HL-60 (cell line): ENCODE measurements around the gene RDH5.

Experiments
- DNase-seq, 2 experiments: peaks; one replicate each; pipeline ENCODE4 v3.0.0-alpha.2; 2010 to 2020; ENCODE audit warnings: low read depth in 1 of 2, low spot score in 1 of 2
- H3K27ac ChIP-seq: fragments of 250-450 bp; sonication (Bioruptor Pico); replicated peaks from 2 replicates; pipeline ENCODE4 v1.5.1; 2020; ENCODE audit warnings: mild to moderate bottlenecking, moderate library complexity
- H3K27me3 ChIP-seq: fragments of 250-450 bp; sonication (Bioruptor Pico); 2 replicates; pipeline ENCODE4 v1.5.1; 2021; ENCODE audit warnings: mild to moderate bottlenecking, moderate library complexity; ENCODE audit not compliant: insufficient read depth, poor library complexity, severe bottlenecking
- H3K4me3 ChIP-seq: replicated peaks from 2 replicates; pipeline ENCODE4 v1.5.1; 2011; ENCODE audit warnings: mild to moderate bottlenecking, control low read depth, low read length; ENCODE audit not compliant: insufficient read depth
- CTCF ChIP-seq: IDR thresholded peaks from one replicate; pipeline ENCODE4 v1.5.1; 2011; ENCODE audit warnings: low read length, control low read depth, inconsistent platforms; ENCODE audit not compliant: insufficient read depth
- GABPA ChIP-seq: IDR thresholded peaks from 2 replicates; pipeline ENCODE4 v1.6.1; 2012; ENCODE audit warnings: low read depth
- POLR2AphosphoS5 ChIP-seq: IDR thresholded peaks from 2 replicates; pipeline ENCODE4 v1.6.1; 2012; ENCODE audit warnings: low read depth
- REST ChIP-seq: IDR thresholded peaks from 2 replicates; pipeline ENCODE4 v1.6.1; 2012; ENCODE audit warnings: low read depth; ENCODE audit not compliant: insufficient replicate concordance
- SPI1 ChIP-seq: IDR thresholded peaks from 2 replicates; pipeline ENCODE4 v1.6.1; 2012; ENCODE audit warnings: low read depth, mild to moderate bottlenecking, borderline replicate concordance

Gene RDH5

GRCh38 chr12:55684761-55685370, 35.3 kb upstream of the RDH5 start:
- DNase-seq: no peak
- no peak for TF ChIP-seq REST
- TF ChIP-seq SPI1: no peak
- Histone ChIP-seq H3K27me3 (no peaks in the 10 kb centered on the region), H3K27ac (no peak overlapping the region), H3K4me3 (no peak overlapping the region)

- Histone ChIP-seq H3K4me3 (no peak overlapping the region), H3K27me3 (no peaks in the 10 kb centered on the region), H3K27ac (no peak overlapping the region)
- no peak for DNase-seq
- TF ChIP-seq REST: no peak
Observed at GRCh38 chr12:55685671-55686070, 34.5 kb upstream of the RDH5 start.

- DNase-seq: no peak
- Histone ChIP-seq H3K27me3 (no peaks in the 10 kb centered on the region), H3K4me3 (no peak overlapping the region), H3K27ac (no peak overlapping the region)
- no peak for TF ChIP-seq CTCF
- TF ChIP-seq SPI1: no peak
- no peak for TF ChIP-seq REST
- TF ChIP-seq GABPA: no peak
- TF ChIP-seq POLR2AphosphoS5: no peak
Observed at GRCh38 chr12:55686366-55687010, 33.7 kb upstream of the RDH5 start.

- Histone ChIP-seq H3K27me3 (no peaks in the 10 kb centered on the region), H3K4me3 (no peak overlapping the region), H3K27ac (no peak overlapping the region)
- DNase-seq: no peak
- no peak for TF ChIP-seq CTCF
- no peak for TF ChIP-seq GABPA
- TF ChIP-seq POLR2AphosphoS5: no peak
- no peak for TF ChIP-seq SPI1
- no peak for TF ChIP-seq REST
Observed at GRCh38 chr12:55687746-55688145, 32.4 kb upstream of the RDH5 start.
